A549 (cell line): Measurements from ENCODE around the gene ADAMTS12. TPM values are rescaled to one million over a fixed set of nuclear protein-coding genes. Genes with fewer than 3 reads are reported as not detected.

Experiments used
- ATAC-seq, 2 experiments: fragments of 200-7000 bp in 1 of 2; fragments of >200 bp in 1 of 2; cut with Nextera tagmentation in 1 of 2; cut with Tn5 transposase in 1 of 2; 3 replicates each; pipeline versions ENCODE4 v1.8.0 to v1.9.1; 2018 to 2020; ENCODE audit warnings: mild to moderate bottlenecking in 1 of 2, moderate library complexity in 1 of 2
- CTCF ChIA-PET: fragments of 300-600 bp; sonication (Branson Sonifier 250); formaldehyde crosslinking; extraction: SDS; loops from one replicate; lab custom pipeline; 2021; ENCODE audit warnings: antibody characterized with exemption, inconsistent platforms; lab: Yijun Ruan, JAX
- POLR2A ChIA-PET: fragments of 350-600 bp; formaldehyde crosslinking; extraction: SDS; loops from one replicate; lab custom pipeline; 2021; ENCODE audit warnings: antibody characterized with exemption, inconsistent platforms; lab: Yijun Ruan, JAX
- DNase-seq, 2 experiments: peaks; one replicate each; pipeline versions ENCODE4 v3.0.0 to v3.0.0-alpha.2; 2011 to 2016; ENCODE audit warnings: low read depth in 1 of 2, low spot score in 1 of 2
- FAIRE-seq: peaks from 2 replicates; lab custom pipeline; 2011; peaks lifted over from hg19 to GRCh38; lab: Jason Lieb, UNC
- H3K27ac ChIP-seq, 2 experiments: fragments of >200 bp; sonication (Bioruptor Twin); formaldehyde crosslinking; 3 replicates each; pipeline ENCODE4 v1.5.1; 2016 to 2017
- H3K4me1 ChIP-seq: fragments of >200 bp; sonication (Bioruptor Twin); formaldehyde crosslinking; 3 replicates; pipeline ENCODE4 v1.6.1; 2016
- H3K4me2 ChIP-seq: fragments of >200 bp; sonication (Bioruptor Twin); formaldehyde crosslinking; 3 replicates; pipeline ENCODE4 v1.6.1; 2016
- H3K4me3 ChIP-seq: fragments of >200 bp; sonication (Bioruptor Twin); formaldehyde crosslinking; 3 replicates; pipeline ENCODE4 v1.5.1; 2016
- H3K9me3 ChIP-seq: fragments of >200 bp; sonication (Bioruptor Twin); formaldehyde crosslinking; 3 replicates; pipeline ENCODE4 v1.6.1; 2016
- CBX2 ChIP-seq: fragments of 200-600 bp; sonication (generic); IDR thresholded peaks from 2 replicates; pipeline ENCODE4 v1.6.1; 2016; ENCODE audit warnings: low read depth, mild to moderate bottlenecking, borderline replicate concordance
- CBX8 ChIP-seq: fragments of 200-600 bp; sonication (generic); IDR thresholded peaks from 2 replicates; pipeline ENCODE4 v1.6.1; 2016
- CEBPB ChIP-seq, 2 experiments: fragments of >200 bp in 1 of 2; sonication (Bioruptor Twin) in 1 of 2; formaldehyde crosslinking in 1 of 2; IDR thresholded peaks; 2 replicates each; pipeline ENCODE4 v1.6.1; 2012 to 2016
- CHD4 ChIP-seq: fragments of 200-600 bp; sonication (generic); IDR thresholded peaks from 2 replicates; pipeline ENCODE4 v1.6.1; 2016; ENCODE audit warnings: antibody characterized with exemption, mild to moderate bottlenecking, borderline replicate concordance
- EHF ChIP-seq: fragments of 250-450 bp; sonication (Bioruptor Pico); IDR thresholded peaks from 2 replicates; pipeline ENCODE4 v1.5.0; 2020; ENCODE audit warnings: mild to moderate bottlenecking
- EP300 ChIP-seq, 2 experiments: fragments of >200 bp; sonication (Bioruptor Twin); formaldehyde crosslinking; IDR thresholded peaks; 2 replicates in 1 of 2; 3 replicates in 1 of 2; pipeline ENCODE4 v1.6.1; 2016 to 2017
- ESRRA ChIP-seq: fragments of 150-350 bp; IDR thresholded peaks from 2 replicates; pipeline ENCODE4 v1.6.1; 2014; ENCODE audit warnings: mild to moderate bottlenecking, low read length, borderline replicate concordance
- FOSB ChIP-seq: fragments of 250-450 bp; sonication (Bioruptor Pico); IDR thresholded peaks from 2 replicates; pipeline ENCODE4 v1.5.0; 2020; ENCODE audit warnings: mild to moderate bottlenecking, moderate library complexity
- HEYL ChIP-seq: fragments of 250-450 bp; sonication (Bioruptor Pico); IDR thresholded peaks from 2 replicates; pipeline ENCODE4 v1.8.0; 2021; ENCODE audit warnings: mild to moderate bottlenecking, moderate library complexity
- HOXA7 ChIP-seq: fragments of 250-450 bp; sonication (Bioruptor Pico); IDR thresholded peaks from 2 replicates; pipeline ENCODE4 v1.5.0; 2020; ENCODE audit warnings: mild to moderate bottlenecking, moderate library complexity
- KDM1A ChIP-seq: fragments of 200-600 bp; sonication (generic); IDR thresholded peaks from 2 replicates; pipeline ENCODE4 v1.6.1; 2016; ENCODE audit warnings: low read depth, mild to moderate bottlenecking
- MAZ ChIP-seq: fragments of 150-350 bp; IDR thresholded peaks from 2 replicates; pipeline ENCODE4 v1.6.1; 2014; ENCODE audit warnings: antibody characterized with exemption, low read depth, low read length, borderline replicate concordance
- NPAS2 ChIP-seq: fragments of 250-450 bp; sonication (Bioruptor Pico); IDR thresholded peaks from 2 replicates; pipeline ENCODE4 v1.8.0; 2022; ENCODE audit warnings: mild to moderate bottlenecking, moderate library complexity, borderline replicate concordance
- NR3C1 ChIP-seq: fragments of >200 bp; sonication (Bioruptor Twin); formaldehyde crosslinking; IDR thresholded peaks from 3 replicates; pipeline ENCODE4 v1.6.1; 2017
- PHF8 ChIP-seq: fragments of 200-600 bp; sonication (generic); IDR thresholded peaks from 2 replicates; pipeline ENCODE4 v1.6.1; 2016; ENCODE audit warnings: low read depth, mild to moderate bottlenecking, antibody characterized with exemption, moderate library complexity, borderline replicate concordance
- POLR2A ChIP-seq: IDR thresholded peaks from 2 replicates; pipeline ENCODE4 v1.6.1; 2012; ENCODE audit warnings: mild to moderate bottlenecking, low read length
- RAD21 ChIP-seq, 2 experiments: fragments of >200 bp in 1 of 2; sonication (Bioruptor Twin) in 1 of 2; formaldehyde crosslinking in 1 of 2; IDR thresholded peaks in 1 of 2; conservative IDR thresholded peaks in 1 of 2; 2 replicates in 1 of 2; 3 replicates in 1 of 2; pipeline ENCODE4 v1.6.1; 2012 to 2018; ENCODE audit warnings: inconsistent platforms in 1 of 2
- RARB ChIP-seq: fragments of 250-450 bp; sonication (Bioruptor Pico); IDR thresholded peaks from 2 replicates; pipeline ENCODE4 v1.8.0; 2021; ENCODE audit warnings: mild to moderate bottlenecking, moderate library complexity
- RNF2 ChIP-seq: fragments of 200-600 bp; sonication (generic); IDR thresholded peaks from 2 replicates; pipeline ENCODE4 v1.6.1; 2016; ENCODE audit warnings: low read depth, mild to moderate bottlenecking, antibody characterized with exemption, moderate library complexity, borderline replicate concordance
- ZFP36 ChIP-seq: fragments of 450-650 bp; IDR thresholded peaks from 2 replicates; pipeline ENCODE4 v1.6.1; 2014; ENCODE audit warnings: borderline replicate concordance; ENCODE audit not compliant: partially characterized antibody
- ZNF302 ChIP-seq: fragments of 250-450 bp; sonication (Bioruptor Pico); IDR thresholded peaks from 2 replicates; pipeline ENCODE4 v1.9.0; 2021; ENCODE audit warnings: inconsistent platforms, mild to moderate bottlenecking, moderate library complexity
- WGBS: methylation state at CpG from one replicate; pipeline ENCODE4 v1.1.6; 2017; ENCODE audit errors: missing lambda C conversion rate; 5-methylcytosine and 5-hydroxymethylcytosine counted together
- polyA plus RNA-seq, 4 experiments: library from polyadenylated mRNA; depleted of rRNA in 3 of 4; stranded (reverse); fragments of >200 nt; fragmentation: RNase III in 1 of 4; extraction: RNeasy Plus Mini Kit Qiagen cat#74134 plus additional on column Dnase treatment in 1 of 4; gene quantifications; 2 replicates in 3 of 4; 3 replicates in 1 of 4; pipeline ENCODE4 v1.2.3, GENCODE V29; 2011 to 2017
- TF ChIP-seq, protein P1 (sequence below): fragments of 150-350 bp; IDR thresholded peaks from 2 replicates; pipeline ENCODE4 v1.6.1; 2014; ENCODE audit warnings: low read depth, mild to moderate bottlenecking, low read length
- TF ChIP-seq, protein P2 (sequence below): fragments of >200 bp; sonication (Bioruptor Twin); formaldehyde crosslinking; IDR thresholded peaks from 3 replicates; pipeline ENCODE4 v1.6.1; 2016
- TF ChIP-seq, protein P3 (sequence below): IDR thresholded peaks from 2 replicates; pipeline ENCODE4 v1.6.1; 2012
- TF ChIP-seq, protein P4 (sequence below): IDR thresholded peaks from 2 replicates; pipeline ENCODE4 v1.6.1; 2012; ENCODE audit warnings: low read depth, borderline replicate concordance
- TF ChIP-seq, protein P5 (sequence below): fragments of 200-600 bp; sonication (generic); IDR thresholded peaks from 2 replicates; pipeline ENCODE4 v1.6.1; 2016; ENCODE audit warnings: antibody characterized with exemption, mild to moderate bottlenecking, moderate library complexity
- TF ChIP-seq, protein P6 (sequence below): fragments of 450-650 bp; IDR thresholded peaks from 2 replicates; pipeline ENCODE4 v1.6.1; 2014; ENCODE audit warnings: antibody characterized with exemption
- TF ChIP-seq, protein P7 (sequence below): fragments of 250-450 bp; sonication (Bioruptor Pico); IDR thresholded peaks from 2 replicates; pipeline ENCODE4 v1.5.0; 2021; ENCODE audit warnings: mild to moderate bottlenecking, moderate library complexity, borderline replicate concordance

Gene ADAMTS12
- polyA plus RNA-seq, 2 of the 4 experiments (the other 2 are of a cell fraction), result 4.8 to 6.8 TPM

DNA sequence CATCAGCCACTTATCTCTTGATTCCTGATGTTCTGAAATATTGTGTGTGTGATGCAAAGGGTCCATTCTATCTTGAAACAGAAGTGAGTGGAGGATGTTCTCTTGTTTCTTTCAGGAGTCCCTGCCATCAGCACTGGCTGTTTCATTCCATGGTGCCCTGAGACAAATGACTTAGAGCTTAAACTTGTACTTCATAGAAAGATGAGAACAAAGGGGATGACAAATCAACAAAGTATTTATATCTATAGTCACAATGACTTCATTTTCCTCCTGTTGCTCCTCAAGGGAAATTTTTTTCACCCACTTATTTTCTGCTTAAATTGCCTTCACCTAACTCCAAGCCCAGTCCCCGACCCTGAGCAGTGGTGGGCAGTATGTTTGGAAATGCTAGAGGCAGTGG is 279.4 kb downstream of the ADAMTS12 start (continued):
- TF ChIP-seq HEYL (CRISPR knock-in tag), result no peak
- TF ChIP-seq, protein P1, sequence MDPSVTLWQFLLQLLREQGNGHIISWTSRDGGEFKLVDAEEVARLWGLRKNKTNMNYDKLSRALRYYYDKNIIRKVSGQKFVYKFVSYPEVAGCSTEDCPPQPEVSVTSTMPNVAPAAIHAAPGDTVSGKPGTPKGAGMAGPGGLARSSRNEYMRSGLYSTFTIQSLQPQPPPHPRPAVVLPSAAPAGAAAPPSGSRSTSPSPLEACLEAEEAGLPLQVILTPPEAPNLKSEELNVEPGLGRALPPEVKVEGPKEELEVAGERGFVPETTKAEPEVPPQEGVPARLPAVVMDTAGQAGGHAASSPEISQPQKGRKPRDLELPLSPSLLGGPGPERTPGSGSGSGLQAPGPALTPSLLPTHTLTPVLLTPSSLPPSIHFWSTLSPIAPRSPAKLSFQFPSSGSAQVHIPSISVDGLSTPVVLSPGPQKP, result no peak
- TF ChIP-seq PHF8, result no peak
- no peak for TF ChIP-seq EHF (CRISPR knock-in tag)
- no peak for TF ChIP-seq POLR2A
- TF ChIP-seq NR3C1, result no peak
- TF ChIP-seq, protein P2, sequence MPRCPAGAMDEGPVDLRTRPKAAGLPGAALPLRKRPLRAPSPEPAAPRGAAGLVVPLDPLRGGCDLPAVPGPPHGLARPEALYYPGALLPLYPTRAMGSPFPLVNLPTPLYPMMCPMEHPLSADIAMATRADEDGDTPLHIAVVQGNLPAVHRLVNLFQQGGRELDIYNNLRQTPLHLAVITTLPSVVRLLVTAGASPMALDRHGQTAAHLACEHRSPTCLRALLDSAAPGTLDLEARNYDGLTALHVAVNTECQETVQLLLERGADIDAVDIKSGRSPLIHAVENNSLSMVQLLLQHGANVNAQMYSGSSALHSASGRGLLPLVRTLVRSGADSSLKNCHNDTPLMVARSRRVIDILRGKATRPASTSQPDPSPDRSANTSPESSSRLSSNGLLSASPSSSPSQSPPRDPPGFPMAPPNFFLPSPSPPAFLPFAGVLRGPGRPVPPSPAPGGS, result no peak
- no peak for TF ChIP-seq RAD21 (conservative IDR thresholded peaks at IDR 0.05 in 1 of 2, IDR thresholded peaks at IDR 0.05 in 1 of 2)
- no peak for TF ChIP-seq EP300 (IDR thresholded peaks at IDR 0.05)
- TF ChIP-seq, protein P3, sequence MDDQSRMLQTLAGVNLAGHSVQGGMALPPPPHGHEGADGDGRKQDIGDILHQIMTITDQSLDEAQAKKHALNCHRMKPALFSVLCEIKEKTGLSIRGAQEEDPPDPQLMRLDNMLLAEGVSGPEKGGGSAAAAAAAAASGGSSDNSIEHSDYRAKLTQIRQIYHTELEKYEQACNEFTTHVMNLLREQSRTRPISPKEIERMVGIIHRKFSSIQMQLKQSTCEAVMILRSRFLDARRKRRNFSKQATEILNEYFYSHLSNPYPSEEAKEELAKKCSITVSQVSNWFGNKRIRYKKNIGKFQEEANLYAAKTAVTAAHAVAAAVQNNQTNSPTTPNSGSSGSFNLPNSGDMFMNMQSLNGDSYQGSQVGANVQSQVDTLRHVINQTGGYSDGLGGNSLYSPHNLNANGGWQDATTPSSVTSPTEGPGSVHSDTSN, result no peak
- TF ChIP-seq, protein P4, sequence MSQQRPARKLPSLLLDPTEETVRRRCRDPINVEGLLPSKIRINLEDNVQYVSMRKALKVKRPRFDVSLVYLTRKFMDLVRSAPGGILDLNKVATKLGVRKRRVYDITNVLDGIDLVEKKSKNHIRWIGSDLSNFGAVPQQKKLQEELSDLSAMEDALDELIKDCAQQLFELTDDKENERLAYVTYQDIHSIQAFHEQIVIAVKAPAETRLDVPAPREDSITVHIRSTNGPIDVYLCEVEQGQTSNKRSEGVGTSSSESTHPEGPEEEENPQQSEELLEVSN, result no peak
- TF ChIP-seq, all 56 proteins: peak for 0

DNA sequence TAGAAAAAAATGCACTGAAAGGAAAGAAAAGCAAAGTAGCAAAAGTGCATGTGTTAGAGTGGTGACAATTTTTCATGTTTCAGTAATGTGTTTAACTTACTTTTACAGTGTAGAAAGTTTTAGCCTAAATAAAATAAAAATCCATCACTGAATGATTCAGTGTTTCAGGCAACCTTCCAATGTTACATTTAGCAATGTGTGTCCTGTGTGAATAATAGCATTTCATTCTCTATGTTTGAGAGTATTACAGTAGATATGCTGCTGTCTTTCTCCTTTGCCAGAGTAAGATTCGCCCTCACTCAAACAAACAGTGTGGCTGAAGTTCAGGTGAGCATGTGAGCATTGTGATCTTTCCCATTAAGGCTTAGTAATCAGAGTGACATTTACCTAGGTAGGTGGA is 279.9 kb downstream of the ADAMTS12 start:
- ATAC-seq (peak in 1 of 2 experiments; percentile 39; a peak in 1 of 6 replicates), DNase-seq (no peak), FAIRE-seq (no peak)
- ChIA-PET POLR2A (no interaction called here), CTCF (interaction anchor here (0.6 kb wide), 1 partner anchor 79 kb away, joined by 3 read pairs; no protein-coding TSS in a partner anchor)
- no peaks in the 10 kb centered on the region for H3K9me3 ChIP-seq
- H3K4me2 ChIP-seq, result peak overlapping the region; percentile 10; the same call in 1 of the 3 replicates
- no peak overlapping the region for H3K27ac ChIP-seq
- WGBS, result 36% methylated on average over 1 of the region's 1 CpG
- H3K4me3 ChIP-seq, result no peak overlapping the region
- TF ChIP-seq, protein P1, result no peak
- no peak for TF ChIP-seq CBX2
- no peak for TF ChIP-seq ESRRA
- TF ChIP-seq CEBPB (IDR thresholded peaks at IDR 0.05), result no peak
- no peak for TF ChIP-seq FOSB
- no peak for TF ChIP-seq KDM1A
- no peak for TF ChIP-seq MAZ
- TF ChIP-seq, protein P5, sequence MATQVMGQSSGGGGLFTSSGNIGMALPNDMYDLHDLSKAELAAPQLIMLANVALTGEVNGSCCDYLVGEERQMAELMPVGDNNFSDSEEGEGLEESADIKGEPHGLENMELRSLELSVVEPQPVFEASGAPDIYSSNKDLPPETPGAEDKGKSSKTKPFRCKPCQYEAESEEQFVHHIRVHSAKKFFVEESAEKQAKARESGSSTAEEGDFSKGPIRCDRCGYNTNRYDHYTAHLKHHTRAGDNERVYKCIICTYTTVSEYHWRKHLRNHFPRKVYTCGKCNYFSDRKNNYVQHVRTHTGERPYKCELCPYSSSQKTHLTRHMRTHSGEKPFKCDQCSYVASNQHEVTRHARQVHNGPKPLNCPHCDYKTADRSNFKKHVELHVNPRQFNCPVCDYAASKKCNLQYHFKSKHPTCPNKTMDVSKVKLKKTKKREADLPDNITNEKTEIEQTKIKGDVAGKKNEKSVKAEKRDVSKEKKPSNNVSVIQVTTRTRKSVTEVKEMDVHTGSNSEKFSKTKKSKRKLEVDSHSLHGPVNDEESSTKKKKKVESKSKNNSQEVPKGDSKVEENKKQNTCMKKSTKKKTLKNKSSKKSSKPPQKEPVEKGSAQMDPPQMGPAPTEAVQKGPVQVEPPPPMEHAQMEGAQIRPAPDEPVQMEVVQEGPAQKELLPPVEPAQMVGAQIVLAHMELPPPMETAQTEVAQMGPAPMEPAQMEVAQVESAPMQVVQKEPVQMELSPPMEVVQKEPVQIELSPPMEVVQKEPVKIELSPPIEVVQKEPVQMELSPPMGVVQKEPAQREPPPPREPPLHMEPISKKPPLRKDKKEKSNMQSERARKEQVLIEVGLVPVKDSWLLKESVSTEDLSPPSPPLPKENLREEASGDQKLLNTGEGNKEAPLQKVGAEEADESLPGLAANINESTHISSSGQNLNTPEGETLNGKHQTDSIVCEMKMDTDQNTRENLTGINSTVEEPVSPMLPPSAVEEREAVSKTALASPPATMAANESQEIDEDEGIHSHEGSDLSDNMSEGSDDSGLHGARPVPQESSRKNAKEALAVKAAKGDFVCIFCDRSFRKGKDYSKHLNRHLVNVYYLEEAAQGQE, result no peak
- no peak for TF ChIP-seq ZFP36
- TF ChIP-seq RARB (CRISPR knock-in tag), result no peak
- TF ChIP-seq, protein P6, sequence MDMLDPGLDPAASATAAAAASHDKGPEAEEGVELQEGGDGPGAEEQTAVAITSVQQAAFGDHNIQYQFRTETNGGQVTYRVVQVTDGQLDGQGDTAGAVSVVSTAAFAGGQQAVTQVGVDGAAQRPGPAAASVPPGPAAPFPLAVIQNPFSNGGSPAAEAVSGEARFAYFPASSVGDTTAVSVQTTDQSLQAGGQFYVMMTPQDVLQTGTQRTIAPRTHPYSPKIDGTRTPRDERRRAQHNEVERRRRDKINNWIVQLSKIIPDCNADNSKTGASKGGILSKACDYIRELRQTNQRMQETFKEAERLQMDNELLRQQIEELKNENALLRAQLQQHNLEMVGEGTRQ, result no peak
- TF ChIP-seq CBX8, result no peak
- TF ChIP-seq, protein P7, sequence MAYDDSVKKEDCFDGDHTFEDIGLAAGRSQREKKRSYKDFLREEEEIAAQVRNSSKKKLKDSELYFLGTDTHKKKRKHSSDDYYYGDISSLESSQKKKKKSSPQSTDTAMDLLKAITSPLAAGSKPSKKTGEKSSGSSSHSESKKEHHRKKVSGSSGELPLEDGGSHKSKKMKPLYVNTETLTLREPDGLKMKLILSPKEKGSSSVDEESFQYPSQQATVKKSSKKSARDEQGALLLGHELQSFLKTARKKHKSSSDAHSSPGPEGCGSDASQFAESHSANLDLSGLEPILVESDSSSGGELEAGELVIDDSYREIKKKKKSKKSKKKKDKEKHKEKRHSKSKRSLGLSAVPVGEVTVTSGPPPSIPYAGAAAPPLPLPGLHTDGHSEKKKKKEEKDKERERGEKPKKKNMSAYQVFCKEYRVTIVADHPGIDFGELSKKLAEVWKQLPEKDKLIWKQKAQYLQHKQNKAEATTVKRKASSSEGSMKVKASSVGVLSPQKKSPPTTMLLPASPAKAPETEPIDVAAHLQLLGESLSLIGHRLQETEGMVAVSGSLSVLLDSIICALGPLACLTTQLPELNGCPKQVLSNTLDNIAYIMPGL, result no peak
- TF ChIP-seq ZNF302 (CRISPR knock-in tag), result no peak
- no peak for TF ChIP-seq CHD4
- no peak for TF ChIP-seq HOXA7
- TF ChIP-seq NPAS2 (CRISPR knock-in tag), result no peak
- TF ChIP-seq RNF2, result no peak
- H3K4me1 ChIP-seq, result peaks cover 8% of the 10 kb centered on the region; the same call in 1 of the 3 replicates
